COLO668 (cell line): ENCODE data around the gene EPHB4.

Source experiments
- DNase-seq: peaks from one replicate; lab custom pipeline; 2025; ENCODE audit not compliant: unreplicated experiment; lab: John Stamatoyannopoulos, UW

EPHB4 gene

GRCh38 chr7:100827330-100828226 is at the start of gene EPHB4:
Gene EPHB4 (minus strand): TSS chr7:100827523. CDS start chr7:100827030, 493 bp downstream.
- DNase-seq, result no peak

GRCh38 chr7:100875356-100875751 is 48.0 kb upstream of the EPHB4 start:
- peak; percentile 48 for DNase-seq

- DNase-seq, result peak; percentile 99
These were observed 47.4 kb upstream of the EPHB4 start, which contains the start of gene SRRT for GRCh38 chr7:100874577-100875355. Gene SRRT (plus strand): TSS chr7:100875103. CDS start chr7:100875591, 488 bp downstream.

- no peak for DNase-seq
These were observed 46.9 kb upstream of the EPHB4 start for GRCh38 chr7:100874300-100874576.

GRCh38 chr7:100873599-100874299 is 46.4 kb upstream of the EPHB4 start:
- DNase-seq, result no peak

- no peak for DNase-seq
These were observed 40.6 kb upstream of the EPHB4 start for GRCh38 chr7:100867776-100868485.

- no peak for DNase-seq
These were observed 39.9 kb upstream of the EPHB4 start, which contains the start of gene TRIP6 for GRCh38 chr7:100867040-100867775. Gene TRIP6 (plus strand): TSS chr7:100867387. CDS start chr7:100867498, 111 bp downstream.

GRCh38 chr7:100866729-100867039 is 39.4 kb upstream of the EPHB4 start:
- no peak for DNase-seq

- no peak for DNase-seq
These were observed 38.8 kb upstream of the EPHB4 start for GRCh38 chr7:100865938-100866728.

GRCh38 chr7:100865372-100865911 is 38.1 kb upstream of the EPHB4 start:
- no peak for DNase-seq

GRCh38 chr7:100864263-100864845 is 37.0 kb upstream of the EPHB4 start:
- no peak for DNase-seq

GRCh38 chr7:100863406-100863950 is 36.2 kb upstream of the EPHB4 start:
- no peak for DNase-seq

- DNase-seq, result no peak
These were observed 34.3 kb upstream of the EPHB4 start for GRCh38 chr7:100861616-100861985.

- no peak for DNase-seq
These were observed 33.6 kb upstream of the EPHB4 start for GRCh38 chr7:100860702-100861615.

- DNase-seq, result no peak
These were observed 32.5 kb upstream of the EPHB4 start for GRCh38 chr7:100859856-100860255.

GRCh38 chr7:100856871-100857282 is 29.6 kb upstream of the EPHB4 start:
- DNase-seq, result no peak

- DNase-seq, result no peak
These were observed 28.2 kb upstream of the EPHB4 start for GRCh38 chr7:100855515-100855914.
